ENCODE measurements around the gene RTN4RL1.

RTN4RL1 gene

DNA sequence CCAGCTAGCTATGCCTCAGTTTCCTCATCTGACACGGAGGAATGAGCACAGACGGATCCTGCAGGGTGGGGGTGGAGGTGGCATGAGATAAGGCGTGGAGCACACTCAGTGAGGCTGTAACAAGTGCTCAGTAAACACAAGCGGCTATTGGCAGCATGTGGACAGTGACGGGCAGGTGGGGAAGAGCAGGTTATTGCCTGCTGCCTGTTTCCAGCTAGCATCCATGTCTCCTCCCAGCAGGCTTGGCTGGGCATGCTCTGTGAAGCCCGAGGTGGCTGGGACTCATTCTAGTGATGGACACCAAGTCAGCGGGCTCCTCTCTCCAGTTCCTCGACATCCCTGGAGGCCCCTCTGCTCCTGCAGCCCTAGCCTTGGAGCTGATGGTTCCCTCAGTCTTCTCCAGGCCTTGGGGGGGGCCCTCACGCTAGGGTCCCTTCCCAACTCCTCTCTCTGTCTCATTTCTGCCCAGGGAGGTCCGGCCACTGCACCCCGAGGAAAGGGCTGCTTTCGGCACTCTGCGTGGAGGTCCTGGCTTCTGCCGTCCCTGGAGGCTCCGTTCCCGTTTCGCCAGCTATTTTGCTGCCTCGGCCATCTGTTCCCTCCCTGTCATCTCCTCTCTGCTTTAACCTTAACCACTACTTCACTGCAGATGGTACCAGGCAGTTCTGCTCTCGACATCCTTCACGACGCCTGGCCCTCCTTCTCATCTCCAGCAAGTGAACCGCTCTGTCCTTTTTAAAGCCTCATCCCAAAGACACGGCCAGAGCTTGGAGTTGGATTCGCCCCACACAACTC lies 6.2 kb downstream of the RTN4RL1 start:
- Histone ChIP-seq H3K27ac (no peak overlapping the region), H3K9ac (no peak overlapping the region), H3K4me3 (ENCODE audit: low read depth, low read length) (no peak overlapping the region), H3K36me3 (ENCODE audit: control insufficient read depth, insufficient read depth, low read length) (no peaks in the 10 kb centered on the region), H3K79me2 (no peaks in the 10 kb centered on the region), H3K27me3 (ENCODE audit: control insufficient read depth, insufficient read depth, low read length) (no peaks in the 10 kb centered on the region), H2AFZ (no peak overlapping the region), H3K4me2 (ENCODE audit: low read length) (no peak overlapping the region), H3K4me1 (peaks cover 8% of the 10 kb centered on the region), H3K9me3 (ENCODE audit: control insufficient read depth, low read length) (no peaks in the 10 kb centered on the region)
- TF ChIP-seq, protein P1, sequence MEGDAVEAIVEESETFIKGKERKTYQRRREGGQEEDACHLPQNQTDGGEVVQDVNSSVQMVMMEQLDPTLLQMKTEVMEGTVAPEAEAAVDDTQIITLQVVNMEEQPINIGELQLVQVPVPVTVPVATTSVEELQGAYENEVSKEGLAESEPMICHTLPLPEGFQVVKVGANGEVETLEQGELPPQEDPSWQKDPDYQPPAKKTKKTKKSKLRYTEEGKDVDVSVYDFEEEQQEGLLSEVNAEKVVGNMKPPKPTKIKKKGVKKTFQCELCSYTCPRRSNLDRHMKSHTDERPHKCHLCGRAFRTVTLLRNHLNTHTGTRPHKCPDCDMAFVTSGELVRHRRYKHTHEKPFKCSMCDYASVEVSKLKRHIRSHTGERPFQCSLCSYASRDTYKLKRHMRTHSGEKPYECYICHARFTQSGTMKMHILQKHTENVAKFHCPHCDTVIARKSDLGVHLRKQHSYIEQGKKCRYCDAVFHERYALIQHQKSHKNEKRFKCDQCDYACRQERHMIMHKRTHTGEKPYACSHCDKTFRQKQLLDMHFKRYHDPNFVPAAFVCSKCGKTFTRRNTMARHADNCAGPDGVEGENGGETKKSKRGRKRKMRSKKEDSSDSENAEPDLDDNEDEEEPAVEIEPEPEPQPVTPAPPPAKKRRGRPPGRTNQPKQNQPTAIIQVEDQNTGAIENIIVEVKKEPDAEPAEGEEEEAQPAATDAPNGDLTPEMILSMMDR (IDR thresholded peaks at IDR 0.05) = no peak

DNA sequence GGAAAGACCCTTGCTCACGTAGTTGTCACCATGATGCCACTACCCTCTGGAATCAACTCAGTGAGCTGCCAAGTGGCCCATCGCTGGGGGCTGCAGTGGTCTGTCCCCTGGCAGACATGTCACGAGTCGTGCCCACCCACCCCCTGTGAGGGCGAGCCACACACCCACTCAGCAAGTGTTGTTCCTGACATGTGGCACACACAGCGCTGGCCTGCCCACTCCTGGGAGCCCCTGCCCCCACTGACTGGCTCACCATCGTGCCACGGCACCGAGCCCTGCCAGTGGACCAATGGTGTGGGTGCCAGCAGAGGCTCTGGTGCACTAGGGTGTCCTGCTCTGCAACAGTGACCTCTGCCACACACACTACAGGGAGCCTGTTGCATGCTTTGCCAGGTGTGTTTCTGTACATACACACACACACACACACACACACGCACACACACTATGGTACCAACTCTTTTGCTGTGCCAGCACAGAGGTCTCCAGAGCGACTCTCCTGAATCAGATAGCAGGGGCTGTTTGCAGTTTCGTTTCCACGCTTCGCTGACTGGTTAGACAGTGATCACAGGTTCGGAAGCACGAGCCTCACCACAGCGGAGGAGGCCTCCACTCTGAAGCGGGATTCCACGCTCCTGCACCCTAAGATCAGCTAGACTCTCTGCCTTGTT lies 7.7 kb downstream of the RTN4RL1 start:
- Histone ChIP-seq H3K9ac (no peak overlapping the region), H3K27ac (no peak overlapping the region), H3K27me3 (ENCODE audit: control insufficient read depth, insufficient read depth, low read length) (no peaks in the 10 kb centered on the region), H3K4me1 (peaks cover 8% of the 10 kb centered on the region), H3K36me3 (ENCODE audit: control insufficient read depth, insufficient read depth, low read length) (no peaks in the 10 kb centered on the region), H3K9me3 (ENCODE audit: control insufficient read depth, low read length) (no peaks in the 10 kb centered on the region), H3K4me3 (ENCODE audit: low read depth, low read length) (no peak overlapping the region), H3K79me2 (no peaks in the 10 kb centered on the region), H2AFZ (no peak overlapping the region), H3K4me2 (ENCODE audit: low read length) (peak overlapping the region; percentile 65)
- TF ChIP-seq, protein P1 (IDR thresholded peaks at IDR 0.05) = no peak

DNA sequence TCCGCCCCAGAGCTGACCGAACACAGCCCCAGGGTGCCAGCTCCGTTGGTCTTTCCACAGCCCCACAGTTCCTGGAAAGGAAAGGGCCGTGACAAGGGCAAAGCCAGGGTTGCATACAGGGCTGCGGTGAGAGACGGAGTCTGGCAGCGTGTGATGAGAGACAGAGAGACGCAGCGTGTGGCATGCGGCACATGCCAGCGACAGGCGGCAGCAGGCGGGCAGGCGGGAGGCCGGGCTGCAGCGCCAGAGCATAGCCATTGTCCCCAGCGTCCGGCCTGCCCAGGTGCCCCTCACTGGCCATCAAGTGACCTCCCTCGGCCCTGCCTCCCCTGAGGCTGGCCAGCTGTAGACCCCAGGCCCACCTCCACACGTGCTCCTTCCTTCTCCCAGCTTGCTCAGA lies 8.6 kb downstream of the RTN4RL1 start:
- peaks cover 11% of the 10 kb centered on the region for H3K4me1 ChIP-seq
- no peaks in the 10 kb centered on the region for H3K27me3 ChIP-seq (ENCODE audit: control insufficient read depth, insufficient read depth, low read length)
- no peak overlapping the region for H3K9ac ChIP-seq
- no peaks in the 10 kb centered on the region for H3K9me3 ChIP-seq (ENCODE audit: control insufficient read depth, low read length)
- H2AFZ ChIP-seq = no peak overlapping the region
- H3K4me3 ChIP-seq (ENCODE audit: low read depth, low read length) = no peak overlapping the region
- TF ChIP-seq, protein P1 (IDR thresholded peaks at IDR 0.05) = no peak
- H3K36me3 ChIP-seq (ENCODE audit: control insufficient read depth, insufficient read depth, low read length) = no peaks in the 10 kb centered on the region
- H3K27ac ChIP-seq = no peak overlapping the region
- no peaks in the 10 kb centered on the region for H3K79me2 ChIP-seq
- no peak overlapping the region for H3K4me2 ChIP-seq (ENCODE audit: low read length)

DNA sequence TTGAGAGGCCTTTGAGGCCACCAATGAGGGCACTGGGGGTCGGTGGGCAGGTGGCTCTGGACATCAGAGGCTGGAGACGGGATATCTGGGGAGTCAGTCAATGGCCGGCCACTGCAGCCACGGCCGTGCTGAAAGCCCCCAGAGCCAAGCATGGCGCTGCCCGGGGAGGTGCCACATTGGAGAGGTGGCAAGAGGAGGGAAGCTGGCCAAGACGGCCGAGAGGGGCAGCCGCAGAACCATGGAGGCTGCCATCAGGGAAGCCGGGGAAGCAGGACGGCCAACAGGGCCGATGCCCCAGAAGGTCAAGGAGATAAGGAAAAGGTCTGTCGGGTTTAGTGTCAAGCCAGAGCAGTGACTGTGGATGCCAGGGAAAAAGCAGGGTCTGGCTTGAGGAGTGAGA lies 9.8 kb downstream of the RTN4RL1 start:
- Histone ChIP-seq H3K4me2 (ENCODE audit: low read length) (no peak overlapping the region), H3K4me3 (ENCODE audit: low read depth, low read length) (no peak overlapping the region), H2AFZ (no peak overlapping the region), H3K27me3 (ENCODE audit: control insufficient read depth, insufficient read depth, low read length) (no peaks in the 10 kb centered on the region), H3K9me3 (ENCODE audit: control insufficient read depth, low read length) (no peaks in the 10 kb centered on the region), H3K36me3 (ENCODE audit: control insufficient read depth, insufficient read depth, low read length) (no peaks in the 10 kb centered on the region), H3K4me1 (peaks cover 11% of the 10 kb centered on the region), H3K79me2 (no peaks in the 10 kb centered on the region), H3K9ac (no peak overlapping the region), H3K27ac (no peak overlapping the region)
- TF ChIP-seq, protein P1 (IDR thresholded peaks at IDR 0.05) = no peak
